IPS DF 4.7 (cell line): ENCODE results near the gene HRH2.
"Not testable (repeated sequence)": the region's sequence is repeated elsewhere in the genome, so short reads cannot be mapped to it uniquely, and the experiment has no call there.

ENCODE experiments used
- DNase-seq: peaks from one replicate; pipeline ENCODE4 v3.0.0-alpha.2; 2013; ENCODE audit warnings: low spot score; ENCODE audit errors: extremely low read depth

Gene HRH2

DNA sequence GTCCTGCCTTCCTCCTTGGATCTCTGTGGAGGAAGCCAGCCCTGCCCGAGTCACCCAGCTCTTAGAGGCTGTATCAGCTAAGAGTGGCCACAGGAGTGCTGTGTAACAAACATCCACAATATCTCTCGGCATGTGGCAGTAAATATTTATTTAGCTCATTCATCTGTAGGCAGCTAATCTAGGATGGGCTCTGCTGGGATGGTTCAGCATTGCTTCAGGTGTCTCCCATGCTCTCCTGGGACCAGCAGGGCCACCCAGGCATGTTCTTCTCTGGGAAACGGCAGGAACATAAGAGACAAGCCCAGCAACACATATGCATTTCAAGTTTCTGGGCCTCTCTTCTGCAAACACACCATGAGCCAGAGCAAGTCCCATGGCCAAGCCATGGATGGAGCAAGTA is 56.1 kb downstream of the HRH2 start:
- no peak for DNase-seq

GRCh38 chr5:175714479-175715085 is 56.7 kb downstream of the HRH2 start:
- DNase-seq = no peak

DNA sequence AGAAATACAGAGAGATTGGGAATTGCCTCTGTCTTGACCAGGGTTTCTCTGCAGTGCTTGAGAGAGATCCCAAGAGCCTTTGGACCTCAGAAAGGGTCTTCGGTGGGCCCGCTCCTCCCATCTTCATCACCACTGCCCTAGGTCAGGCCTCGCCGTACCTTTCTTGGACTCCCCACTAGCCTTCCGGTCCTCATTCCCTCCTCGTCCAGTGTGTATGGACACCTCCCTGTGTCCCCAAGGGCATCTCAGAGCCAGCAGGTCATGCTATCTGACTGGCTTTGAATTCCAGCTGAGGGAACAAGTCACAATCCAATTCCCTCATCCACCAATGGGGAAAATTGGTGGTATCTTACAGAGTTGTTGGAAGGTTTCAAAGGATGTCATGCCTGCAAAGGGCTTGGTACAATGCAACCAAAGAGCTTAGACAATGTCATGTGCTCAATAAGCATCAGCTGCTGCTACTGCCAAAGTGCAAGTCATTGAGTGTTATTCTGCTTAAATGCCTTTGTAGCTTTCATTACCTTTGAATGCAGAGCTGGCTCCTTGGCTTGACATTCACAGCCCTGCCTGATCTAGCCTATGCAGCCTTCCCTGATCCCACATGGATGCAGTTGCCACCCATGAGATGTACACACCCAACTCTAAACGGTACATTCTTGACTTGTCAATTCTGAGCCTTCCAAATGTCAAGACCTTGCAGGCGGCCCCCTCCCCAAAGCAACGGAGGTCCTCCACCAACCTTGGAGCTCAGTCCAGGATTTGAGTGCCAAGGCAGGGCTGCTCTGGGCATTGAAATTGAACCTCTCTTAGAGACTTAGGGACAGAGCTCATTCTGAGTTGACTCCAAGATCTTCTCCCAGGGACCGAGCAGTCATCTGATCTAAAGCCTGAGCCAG is 58.0 kb downstream of the HRH2 start:
- no peak for DNase-seq

DNA sequence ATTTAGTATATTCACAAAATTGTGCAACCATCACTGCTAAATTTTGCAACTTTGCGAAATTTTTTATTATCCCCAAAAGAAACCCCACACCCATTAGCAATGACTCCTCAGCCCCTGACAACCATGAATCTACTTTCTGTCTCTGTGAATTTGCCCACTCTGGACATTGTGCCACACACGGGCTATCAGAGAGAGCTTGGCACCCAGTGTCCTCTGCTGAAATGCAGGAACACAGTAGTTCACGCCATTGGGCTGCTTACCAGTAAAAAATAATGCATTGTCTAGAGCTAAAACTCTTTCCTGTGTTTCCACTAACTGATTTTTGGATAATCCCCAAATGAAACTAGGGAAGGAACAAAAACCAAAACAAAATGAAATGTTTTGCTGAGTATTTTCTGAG is 60.0 kb downstream of the HRH2 start:
- no peak for DNase-seq

DNA sequence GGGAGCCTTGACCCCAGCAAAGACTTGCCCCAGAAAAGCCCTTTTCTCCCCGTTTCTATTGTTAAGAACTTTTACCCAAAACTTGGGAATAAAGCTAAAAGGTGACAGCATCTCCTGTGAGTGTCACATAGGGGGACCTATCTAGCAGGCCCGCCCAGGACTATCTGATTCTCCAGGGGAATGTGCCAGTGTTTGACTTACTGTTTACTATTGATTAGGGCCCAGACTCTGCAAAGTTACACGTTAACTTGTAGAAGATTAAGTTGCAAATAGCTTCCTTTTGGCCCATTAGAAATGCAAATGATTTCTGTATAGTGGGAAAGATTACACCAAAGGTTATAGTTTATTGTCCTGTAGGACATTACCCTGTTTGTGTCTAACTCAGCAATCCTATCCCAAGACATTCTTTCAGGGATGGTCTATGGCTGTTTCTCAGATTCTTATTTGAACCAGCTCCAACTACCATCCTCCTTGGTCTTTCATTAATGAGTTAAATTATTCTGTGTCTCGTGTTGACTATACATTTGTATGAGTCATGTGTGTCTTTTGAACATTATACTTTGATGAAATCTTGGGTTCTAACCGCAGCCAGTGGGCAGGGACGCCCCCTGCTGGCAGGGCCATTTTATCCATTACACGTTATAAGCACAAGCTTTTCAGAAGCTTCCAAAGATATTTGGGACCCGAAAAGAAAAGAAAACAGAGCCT is 60.7 kb downstream of the HRH2 start:
- no peak for DNase-seq

DNA sequence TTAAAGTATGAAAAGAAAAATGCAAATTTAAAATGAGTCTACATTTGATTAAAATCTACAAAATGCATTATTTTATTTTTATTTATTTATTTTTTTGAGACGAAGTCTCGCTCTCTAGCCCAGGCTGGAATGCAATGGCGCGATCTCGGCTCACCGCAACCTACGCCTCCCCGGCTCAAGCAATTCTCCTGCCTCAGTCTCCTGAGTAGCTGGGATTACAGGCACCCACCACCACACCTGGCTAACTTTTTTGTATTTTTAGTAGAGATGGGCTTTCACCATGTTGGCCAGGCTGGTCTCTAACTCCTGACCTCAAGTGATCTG is 61.2 kb downstream of the HRH2 start:
- DNase-seq = not testable (repeated sequence)

- no peak for DNase-seq
These were observed 66.7 kb downstream of the HRH2 start for GRCh38 chr5:175724314-175725275.

DNA sequence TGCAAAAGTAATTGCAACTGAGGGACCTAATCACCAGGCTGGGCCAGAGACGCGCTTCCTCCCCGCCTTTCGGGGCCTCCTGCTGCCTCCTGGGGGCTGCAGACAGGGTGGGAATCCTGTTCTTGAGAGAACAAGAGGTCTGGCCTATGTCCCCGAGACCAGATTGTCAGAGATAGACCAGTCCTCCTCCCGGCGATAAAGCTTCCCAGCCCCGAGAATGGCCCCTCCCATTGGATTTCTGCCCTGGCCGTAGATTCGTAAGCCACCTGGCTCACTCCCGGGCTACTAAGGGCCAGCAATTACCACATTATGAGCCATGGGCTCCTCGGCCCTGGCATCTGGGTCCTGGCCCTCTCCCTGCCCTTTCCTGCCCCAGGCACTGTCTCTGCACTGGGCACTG is 70.4 kb downstream of the HRH2 start:
- DNase-seq = no peak

DNA sequence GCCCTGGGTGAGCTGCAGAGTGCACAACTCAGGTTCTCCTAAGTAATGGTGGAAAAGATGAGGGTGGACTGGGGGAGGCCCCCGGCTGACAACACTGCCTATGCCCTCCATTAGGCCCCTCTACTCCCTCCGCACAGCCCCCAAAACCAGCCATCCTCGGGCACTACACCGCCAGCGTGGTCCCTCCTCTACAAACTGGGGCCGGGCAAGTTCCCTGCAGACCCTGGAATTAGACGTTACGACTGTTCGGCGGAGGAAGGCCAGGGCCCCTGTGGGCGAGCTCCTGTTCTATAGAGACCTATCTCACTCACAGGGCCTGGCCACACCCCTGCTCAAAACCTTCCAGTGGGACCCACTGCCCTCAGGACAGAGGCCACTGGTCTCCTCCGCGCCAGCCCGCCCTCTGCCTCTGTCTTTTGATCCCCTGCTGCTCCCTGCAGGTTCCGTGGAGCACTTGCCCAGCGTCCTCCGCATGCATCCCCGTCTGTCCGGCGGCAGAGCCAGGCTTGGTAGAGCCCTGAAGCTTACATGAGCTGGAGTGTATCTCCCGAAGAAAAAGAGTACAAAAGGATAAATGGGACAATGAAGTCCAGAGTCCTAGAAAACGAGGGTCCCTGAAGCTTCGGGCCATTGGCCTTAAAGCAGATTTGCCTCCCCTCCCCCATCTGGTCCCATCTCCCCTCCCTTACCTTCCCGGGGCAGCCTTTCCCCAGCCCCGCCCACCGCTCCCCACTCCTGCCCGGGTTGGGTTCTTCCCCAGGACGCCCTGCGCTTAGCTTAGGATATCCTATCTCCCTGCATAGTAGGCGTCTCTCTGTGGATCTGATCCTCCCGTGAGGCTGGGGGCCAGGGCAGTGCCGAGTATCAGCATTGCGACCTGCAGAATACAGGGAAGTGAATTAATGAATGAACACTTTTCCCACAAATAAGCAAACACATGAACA is 71.3 kb downstream of the HRH2 start:
- peak; percentile 19 for DNase-seq

DNA sequence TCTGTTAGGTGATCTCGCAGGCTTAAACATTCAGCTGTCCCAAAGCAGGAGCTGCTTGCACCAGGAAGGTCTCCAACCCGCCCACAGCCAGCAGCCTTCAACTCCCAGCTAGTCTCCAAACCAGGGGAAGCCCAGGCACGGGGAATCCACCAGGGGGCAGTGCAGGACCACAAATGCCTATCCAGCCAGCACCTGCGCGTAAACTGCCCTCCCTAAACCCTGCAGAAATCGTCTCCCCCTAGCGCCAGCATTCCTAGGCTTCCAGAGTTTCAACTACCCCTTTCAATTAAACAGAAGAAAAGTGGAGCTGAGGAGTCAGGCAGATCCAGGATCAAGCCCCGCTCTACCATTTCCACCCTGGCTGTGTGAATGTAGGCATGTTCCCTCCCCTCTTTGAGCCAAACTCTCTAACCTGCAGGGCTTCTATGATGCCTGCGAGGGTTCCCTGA is 72.0 kb downstream of the HRH2 start:
- DNase-seq = peak; percentile 97

GRCh38 chr5:175731172-175731571 is 73.3 kb downstream of the HRH2 start:
- no peak for DNase-seq

DNA sequence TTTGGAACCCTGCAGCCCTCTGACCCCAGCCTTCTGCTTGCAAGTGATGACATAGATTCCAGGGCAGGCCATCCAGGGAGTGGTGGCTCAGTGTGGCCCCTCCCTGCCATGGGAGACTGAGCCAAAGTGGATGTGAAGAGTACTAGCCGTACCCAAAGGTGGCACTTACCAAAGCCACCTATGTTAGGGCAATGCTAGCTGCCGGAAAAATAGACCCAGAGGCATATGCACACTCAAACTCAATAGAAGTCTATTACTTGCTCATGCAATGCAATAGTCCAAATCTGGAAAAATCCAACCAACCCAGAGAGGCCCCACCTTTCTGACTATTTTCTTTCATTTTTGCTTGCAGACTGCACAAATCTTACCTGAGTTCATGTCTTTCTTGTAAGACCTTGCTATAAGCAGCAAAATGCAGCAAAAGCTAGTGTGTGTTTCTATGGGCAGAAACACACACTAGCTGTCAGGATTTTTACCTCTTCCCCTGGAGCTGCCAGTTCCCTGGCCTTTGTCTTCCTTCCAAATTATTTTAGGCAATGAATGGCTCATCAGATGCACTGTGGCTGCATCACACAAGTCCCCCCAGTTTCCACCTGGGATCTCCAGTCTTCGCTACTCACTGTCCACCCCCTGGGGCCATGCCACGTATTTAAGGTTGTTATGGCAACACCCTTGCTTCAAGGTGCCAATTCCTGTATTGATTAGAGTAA is 74.0 kb downstream of the HRH2 start:
- DNase-seq = no peak

DNA sequence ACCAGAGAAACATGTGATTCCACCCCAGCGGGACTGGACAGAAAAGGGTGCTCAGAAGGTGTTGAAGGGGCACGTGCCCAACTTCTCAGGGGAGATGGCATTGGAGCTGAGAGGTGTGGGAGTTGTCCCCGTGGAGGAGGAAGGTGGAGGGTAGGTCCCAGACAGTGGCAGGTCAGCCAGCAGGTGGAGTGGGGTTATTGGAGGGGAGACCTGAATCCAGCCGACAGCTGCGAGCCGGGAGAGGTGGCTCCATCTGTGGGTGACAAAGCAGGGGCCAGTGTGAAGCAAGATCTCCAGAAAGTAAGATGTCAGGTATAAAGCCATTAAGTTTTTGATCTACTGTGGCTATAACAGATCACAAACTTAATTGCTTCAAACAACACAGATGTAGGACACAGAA is 75.1 kb downstream of the HRH2 start:
- no peak for DNase-seq

GRCh38 chr5:175734016-175734415 is 76.1 kb downstream of the HRH2 start:
- DNase-seq = no peak

DNA sequence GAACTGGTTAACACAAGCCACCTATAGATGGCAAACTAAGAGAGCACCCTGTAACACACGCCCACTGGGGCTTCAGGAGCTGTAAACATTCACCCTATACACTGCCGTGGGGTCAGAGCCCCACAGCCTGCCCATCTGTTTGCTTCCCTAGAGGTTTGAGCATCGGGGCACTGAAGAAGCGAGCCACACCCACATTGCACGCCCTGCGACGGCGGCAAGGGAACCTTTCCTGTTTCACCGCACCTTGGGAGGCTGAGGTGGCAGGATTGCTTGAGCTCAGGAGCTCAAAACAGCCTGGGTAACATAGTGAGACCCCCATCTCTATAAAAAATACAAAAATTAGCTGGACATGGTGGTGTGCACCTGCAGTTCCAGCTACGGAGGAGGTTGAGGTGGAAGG is 76.6 kb downstream of the HRH2 start:
- no peak for DNase-seq

GRCh38 chr5:175735701-175736100 is 77.8 kb downstream of the HRH2 start:
- DNase-seq = no peak

- DNase-seq = no peak
These were observed 78.8 kb downstream of the HRH2 start for GRCh38 chr5:175736652-175737051.

- no peak for DNase-seq
These were observed 79.6 kb downstream of the HRH2 start for GRCh38 chr5:175737481-175737880.

GRCh38 chr5:175738126-175738525 is 80.3 kb downstream of the HRH2 start:
- no peak for DNase-seq
